Activated naive CD8-positive, alpha-beta T cell treated with anti-CD3 and anti-CD28 coated beads, Interleukin-2, amount 50 U/mL, for 16 hours (primary cell): ENCODE results near the gene LMNB1.

Source experiments
- DNase-seq: peaks from one replicate; pipeline ENCODE4 v3.0.0-alpha.2; 2020; ENCODE audit warnings: low read depth, low spot score

Gene LMNB1

DNA sequence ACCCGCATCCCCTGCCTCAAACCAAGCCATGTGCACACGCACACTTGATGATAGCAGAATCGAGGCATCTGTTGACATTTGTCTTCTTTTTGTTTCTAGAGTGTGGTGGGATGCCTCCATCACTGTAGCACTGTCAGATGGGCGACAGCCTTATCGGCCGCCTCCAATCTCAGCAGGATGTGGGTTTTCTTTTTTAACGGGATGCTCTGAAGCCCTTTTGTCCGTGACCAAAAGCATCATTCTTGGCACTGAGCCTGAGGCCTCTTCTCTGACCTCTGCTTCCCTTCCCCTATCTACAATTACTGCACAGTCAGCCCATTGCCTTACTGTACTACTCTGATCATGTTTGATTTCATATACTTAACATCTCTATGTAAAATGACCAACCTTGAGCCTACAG is 78.3 kb downstream of the LMNB1 start:
- DNase-seq = no peak

DNA sequence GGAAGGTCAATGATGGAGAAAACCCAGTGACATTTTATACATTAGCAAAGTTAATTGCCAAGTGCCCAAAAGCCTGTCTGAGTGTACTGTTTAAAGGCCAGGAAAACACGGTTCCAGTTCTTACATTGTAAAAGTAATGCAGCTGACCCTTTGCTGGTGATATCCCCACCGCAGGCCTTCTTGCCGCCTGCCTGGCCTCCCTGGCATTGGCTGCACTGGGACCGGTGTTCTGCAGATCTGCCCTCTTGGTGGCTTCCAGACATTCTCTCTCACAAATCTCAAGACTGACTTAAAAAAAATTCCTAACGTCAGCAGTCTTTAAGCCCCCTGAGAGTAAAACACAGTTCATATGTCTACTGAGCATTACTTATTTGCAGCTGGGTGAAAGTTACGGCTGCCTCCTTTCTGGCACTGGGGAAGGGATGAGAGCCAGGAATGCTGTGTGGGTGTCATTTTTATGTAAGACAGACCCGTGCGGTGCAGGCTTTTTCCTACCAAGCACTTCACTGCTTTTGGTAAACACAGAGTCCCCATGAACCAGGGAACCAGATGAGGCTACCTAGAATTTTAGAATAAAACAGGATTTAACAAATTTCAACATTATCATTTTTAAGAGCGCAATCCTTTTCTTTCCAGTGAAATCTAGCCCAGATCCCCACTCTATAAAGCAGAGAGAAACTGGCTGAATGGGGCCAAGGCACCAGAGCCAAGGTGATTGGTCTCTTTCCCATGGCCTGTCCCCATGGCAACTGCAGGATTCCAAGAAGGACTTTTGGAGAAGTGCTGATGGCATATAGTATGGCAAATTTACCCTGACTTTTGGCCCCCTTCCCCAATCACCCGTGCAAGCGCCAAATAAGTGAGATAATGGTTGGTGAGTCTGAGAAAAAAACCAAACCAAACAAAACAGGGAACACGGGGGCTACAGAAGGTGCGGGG is 80.8 kb downstream of the LMNB1 start:
- DNase-seq = no peak

DNA sequence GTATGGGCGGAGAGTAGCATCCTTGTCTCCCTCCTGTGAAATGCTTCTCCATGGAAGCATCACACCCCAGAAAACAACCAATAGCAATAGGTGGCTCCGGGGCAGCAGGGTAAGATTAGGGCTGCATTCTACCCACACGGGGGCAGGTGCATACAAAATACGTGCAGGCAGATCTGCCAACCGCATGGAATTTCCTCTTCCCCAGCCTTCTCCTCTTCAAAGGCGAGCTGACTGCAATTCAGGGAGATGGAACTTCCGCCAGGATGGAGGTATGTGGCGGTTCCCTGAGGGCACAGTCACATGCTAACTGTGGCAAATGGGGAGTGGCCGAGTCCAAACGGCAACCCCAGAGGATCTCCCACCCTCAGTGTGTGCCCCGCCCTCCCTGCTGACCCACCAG is 81.5 kb downstream of the LMNB1 start:
- DNase-seq = no peak

DNA sequence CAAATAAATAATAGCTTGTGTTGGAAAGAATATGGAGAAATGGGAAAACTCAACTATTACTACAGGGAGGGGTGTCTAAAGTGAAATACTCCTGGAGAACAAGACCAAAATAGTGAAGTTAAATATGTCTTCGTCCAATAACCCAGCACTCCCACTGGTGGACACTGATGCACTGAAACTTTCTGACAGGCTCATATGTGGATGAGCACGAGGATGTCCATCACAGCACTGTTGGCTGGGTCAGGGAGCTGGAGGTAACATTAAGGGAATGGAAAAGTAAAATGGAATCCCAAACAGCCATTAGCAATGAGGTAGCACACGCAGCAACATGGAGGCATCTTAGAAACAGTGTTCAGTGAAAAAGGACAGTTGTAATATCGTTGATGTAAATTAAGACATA is 86.5 kb downstream of the LMNB1 start:
- no peak for DNase-seq

DNA sequence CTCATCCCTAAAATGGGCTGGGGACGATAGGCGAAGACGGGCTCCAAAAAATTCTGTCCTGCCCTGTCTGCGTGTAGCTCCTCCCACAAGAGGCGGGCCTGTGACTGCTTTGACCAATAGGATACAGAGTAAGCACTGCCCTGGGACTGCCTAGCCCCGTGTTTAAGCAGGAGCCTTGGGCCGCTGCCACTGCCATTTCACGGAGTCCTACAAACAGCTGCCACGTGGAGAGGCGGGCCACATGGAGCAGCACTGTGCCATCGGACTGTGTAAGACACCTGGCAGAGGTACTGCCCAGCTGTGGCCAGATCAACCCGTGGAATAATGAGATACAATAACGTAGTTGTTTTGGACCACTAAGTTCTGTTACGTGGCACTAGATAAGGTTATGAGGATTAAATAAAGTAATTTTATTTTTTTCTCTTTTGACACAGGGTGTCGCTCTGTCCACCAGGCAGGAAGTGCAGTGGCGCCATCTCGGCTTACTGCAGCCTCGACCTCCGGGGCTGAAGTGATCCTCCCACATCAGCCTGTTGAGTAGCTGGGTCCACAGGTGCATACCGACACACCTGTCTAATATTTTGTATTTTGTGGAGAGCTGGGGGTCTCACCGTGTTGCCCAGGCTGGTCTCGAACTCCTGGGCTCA is 87.2 kb downstream of the LMNB1 start:
- DNase-seq = no peak

DNA sequence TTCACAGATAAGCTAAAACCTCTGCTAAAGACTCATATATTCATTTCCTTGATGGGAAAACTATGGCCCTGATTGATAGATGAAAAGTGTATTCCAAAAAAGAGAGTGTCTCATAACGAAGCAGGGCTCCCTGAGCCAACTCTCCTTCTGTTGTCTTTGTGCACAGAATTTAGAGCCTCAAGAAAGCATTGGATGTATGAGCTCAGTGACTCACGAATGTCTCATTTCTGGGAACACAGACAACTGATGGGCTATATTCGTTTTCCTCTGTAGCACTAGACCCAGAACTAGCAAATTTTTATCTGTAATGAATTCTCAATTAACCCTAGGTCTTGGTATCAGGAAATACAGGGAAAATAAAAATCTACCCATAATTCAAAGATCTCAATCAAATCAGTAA is 88.4 kb downstream of the LMNB1 start:
- DNase-seq = no peak

DNA sequence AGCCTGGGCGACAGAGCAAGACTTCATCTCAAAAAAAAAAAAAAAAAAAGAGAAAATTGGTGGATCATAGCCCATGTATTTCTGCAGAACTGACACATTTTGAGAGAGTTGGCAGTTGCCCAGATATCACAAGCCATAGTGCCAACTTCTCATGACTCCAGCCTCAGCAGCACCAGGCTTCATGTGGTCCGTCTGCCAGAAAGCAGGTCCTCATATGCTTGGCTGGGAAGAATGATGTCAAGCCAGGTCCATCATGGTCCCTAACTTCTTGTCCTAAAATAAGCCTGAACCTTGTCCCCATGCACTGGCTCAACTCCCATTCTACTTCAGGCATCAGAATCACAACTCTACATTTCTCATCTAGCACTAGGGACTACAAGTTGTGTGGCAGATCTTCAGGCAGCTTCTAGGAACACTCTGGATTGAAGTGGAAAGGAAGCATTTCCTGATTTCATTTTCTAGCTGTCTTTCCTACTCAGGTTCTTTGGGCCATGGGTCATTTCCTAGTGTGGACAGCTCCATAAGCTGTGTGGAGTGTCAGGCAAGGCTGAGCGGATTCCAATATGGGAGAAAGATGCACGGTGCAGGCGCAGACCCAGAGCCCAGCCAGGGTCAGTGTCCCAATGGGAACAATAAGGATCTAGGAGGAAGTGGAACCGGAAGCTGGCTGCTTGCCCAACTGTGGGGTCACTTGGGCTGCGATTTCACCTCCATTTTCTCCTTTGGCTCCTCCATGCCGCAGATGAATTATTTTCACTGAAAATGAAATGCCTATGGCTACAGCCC is 90.1 kb downstream of the LMNB1 start:
- DNase-seq = no peak

DNA sequence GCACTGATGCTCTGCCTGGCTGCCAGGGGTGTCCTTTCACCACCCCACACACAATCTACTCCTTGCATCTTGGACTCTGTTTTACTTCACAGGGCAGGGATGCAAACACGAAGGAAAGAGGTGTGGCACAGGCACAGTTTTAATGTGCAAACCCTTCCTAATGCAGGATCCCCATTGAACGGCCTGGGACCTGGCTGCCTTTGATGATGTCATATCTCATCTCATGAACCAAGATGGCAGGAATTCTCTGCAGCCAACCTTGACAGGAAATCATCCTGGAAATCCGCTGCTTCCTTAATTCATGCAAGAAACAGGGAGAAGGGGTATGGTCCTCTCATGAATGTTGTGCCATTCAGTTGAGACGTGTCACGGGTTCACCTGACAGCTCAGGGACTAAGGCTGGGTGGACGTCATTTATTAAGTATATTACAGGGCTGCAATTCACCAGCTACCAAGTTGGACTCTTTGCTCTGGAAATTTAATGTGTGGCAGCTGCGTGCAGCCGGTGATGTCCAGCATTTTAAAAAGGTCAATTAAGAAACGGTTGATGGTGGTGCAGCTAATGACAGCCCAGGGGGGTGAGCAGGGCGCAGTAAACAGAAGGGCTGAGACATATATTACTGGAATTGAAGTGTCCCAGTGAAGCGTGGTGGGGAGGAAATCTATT is 91.5 kb downstream of the LMNB1 start:
- no peak for DNase-seq

DNA sequence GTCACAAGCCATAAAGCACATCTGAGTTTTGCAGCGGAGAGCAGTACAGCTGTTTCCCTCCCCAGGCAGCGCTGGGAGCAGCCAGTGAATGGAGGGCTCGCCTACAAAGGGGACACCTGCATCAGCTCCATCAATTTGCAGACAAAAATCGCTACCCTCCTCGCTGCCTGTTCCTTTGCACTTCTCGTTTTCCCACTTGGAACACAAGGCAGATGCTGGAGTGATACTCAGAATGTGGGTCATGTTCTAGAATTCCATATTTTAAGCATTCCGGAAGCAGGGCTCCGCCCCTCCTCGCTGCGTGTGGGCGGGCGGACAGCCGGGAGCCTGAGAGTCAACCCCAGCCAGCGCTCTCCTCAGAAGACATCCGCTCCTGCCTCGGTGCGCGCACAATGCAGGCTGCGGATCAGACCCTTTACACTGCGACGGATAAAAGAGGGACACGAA is 92.1 kb downstream of the LMNB1 start:
- no peak for DNase-seq

DNA sequence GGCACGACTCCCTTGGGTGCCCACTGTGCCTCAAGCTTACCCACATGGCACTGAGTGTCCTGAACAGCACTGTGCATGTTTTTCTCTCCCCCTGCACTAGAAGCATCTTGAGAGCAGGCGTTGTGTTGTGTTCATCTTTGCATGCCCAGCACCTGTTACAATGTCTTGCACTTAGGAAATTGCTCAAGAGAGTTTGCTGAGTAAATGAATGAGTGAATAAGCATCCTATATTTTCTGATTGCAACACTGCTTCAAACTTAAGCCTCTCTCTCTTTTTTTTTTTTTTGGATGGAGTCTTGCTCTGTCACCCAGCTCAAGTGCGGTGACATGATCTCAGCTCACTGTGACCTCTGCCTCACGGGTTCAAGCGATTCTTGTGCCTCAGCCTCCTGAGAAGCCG is 94.5 kb downstream of the LMNB1 start:
- DNase-seq = no peak

DNA sequence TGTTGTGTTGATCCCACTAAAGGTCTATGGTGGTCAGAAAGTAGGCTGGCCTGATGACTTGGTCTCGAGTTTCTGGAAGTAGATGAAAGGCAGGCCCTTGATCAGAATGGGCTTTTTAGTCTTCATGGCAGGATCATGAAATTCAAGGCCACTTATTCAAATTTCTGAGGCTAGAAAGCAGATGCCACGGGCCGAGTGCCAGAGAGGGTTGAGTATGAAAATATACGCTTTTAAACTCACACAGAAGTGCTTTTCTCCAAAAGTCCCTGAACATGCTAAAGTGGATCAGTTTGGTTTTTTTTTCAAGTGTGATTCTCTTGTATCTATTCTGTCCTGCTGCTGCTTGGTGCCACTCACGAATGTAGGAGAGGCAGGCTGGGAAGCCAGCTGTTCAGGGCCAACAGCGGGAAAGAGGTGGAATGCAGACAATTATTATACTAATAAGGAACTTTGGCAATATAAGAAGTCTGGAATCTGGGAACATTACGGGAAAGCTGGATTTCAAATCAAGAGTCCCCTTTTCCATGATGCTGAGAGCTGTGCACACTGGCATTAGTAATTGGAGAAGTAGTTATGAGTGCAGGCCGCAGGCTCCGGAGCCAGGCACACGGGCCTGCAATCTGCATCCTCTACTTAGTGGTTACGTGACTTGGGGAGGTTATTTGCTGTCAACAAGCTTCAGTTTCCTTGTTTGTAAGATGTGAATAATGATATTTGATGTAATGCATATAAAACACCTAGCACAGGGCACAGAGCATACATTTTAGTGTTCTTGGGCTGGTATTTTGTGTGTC is 95.8 kb downstream of the LMNB1 start:
- no peak for DNase-seq

DNA sequence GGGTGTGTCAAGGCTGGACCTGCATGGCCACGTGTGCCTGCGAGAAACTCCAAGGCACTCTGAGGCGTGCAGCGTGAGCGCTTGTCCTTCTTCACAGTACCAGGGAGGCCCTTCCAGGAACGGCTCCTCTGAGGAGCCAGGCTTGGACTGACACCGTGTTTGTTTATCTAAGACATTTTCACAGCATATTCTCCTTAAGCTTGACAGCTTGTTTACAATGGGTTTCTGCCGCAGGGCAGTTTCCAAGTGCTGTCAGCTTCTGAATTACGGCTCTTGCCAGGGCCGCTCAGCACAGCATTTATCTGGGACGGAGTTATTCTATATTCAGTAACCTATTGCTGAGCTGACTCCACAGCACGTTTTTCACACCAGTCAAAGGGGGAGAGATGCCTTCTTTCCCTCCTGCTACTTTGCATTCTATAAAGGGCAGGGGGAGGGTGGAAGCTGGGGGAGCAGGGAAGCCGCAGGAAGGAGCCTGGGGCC is 98.4 kb downstream of the LMNB1 start:
- DNase-seq = no peak

DNA sequence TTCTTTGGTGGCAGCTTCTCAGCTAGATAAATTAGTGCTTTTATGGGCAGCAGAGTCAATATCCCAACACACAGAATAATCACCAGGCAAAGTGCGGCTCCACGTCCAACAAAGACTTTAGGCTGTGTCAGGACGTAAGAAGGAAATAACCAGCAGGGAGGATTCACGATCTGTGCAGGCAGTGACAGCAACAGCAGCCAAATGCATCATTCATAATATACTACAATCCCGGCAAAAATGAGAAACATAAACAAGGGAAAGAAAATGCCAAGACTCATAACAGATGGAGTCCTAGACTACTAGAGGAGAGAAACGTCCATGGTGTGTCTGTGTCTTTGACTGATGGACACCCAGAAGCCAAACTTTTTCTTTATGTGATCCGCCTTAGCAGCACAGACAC is 100.7 kb downstream of the LMNB1 start:
- DNase-seq = no peak

DNA sequence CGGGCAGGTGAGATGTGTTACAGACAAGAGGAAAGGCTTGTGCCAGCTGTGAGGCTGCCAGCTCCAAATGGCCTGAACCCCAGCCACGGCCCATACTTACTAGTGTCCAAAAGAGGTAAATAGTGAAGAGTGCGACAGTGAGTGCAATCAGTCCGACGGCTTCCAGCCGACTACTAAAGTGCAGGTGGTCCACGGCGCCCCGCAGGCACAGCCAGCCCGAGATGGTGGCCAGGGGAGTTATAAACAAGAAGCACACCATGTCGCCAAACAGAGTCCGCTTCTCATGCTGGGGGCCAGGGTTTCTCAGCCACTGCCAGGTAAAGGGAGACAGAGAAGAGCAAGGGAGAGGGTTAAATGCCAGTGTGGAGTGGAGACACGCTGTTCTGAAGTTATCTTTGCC is 101.1 kb downstream of the LMNB1 start:
- no peak for DNase-seq

DNA sequence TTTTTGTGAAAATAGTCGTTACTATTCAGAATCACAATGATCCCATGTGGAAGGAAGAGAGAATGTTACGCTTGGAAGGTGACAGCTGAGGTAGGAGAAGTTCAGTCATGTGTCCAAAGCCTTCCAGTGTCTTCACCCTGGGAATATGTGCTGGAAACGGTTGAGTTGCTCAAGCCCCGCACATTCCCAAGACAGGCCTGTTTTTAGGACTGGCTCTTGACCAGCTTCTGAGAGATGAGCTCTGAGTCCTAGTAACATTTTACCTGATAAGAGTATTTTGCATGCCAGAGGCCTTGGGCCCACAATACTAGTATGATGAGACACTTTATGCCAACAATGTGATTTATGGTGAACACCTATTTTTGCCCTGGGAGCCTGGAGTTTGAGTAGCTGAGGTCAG is 101.7 kb downstream of the LMNB1 start:
- DNase-seq = no peak

DNA sequence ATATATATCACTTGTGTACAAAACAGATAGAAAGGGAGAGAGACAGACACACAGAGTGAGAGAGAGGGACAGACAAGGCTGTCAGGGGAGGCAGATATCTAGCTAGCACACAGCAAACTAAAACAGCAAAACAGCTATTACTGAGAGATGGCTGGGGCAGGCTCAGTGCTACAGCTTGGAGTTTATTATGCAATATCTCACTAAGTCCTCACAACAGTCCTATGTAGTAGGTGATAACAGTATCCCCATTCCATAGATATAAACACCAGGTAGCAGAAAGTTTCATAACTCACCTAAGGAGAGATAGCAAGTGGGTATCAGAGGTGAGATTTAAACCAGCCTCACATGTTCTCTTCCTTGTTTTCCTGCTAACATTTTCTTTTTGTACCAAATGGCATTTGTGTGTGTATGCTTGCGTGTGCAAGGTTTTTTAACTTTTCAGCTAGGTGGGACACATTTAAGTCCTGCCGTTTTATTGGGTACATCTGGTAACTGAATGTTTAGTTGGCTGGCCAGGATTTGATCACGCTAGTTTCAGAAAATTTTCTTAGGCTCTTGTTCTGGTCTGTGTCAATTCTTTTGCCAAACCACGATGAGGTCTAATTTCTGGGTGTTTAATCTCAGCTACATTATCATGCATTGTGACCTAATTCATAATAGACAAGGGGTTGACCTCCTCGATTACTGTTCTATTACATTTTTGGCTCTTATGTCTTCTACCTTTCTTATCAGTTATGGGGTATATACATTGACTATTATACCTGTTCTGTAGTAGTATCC is 105.1 kb downstream of the LMNB1 start:
- no peak for DNase-seq

DNA sequence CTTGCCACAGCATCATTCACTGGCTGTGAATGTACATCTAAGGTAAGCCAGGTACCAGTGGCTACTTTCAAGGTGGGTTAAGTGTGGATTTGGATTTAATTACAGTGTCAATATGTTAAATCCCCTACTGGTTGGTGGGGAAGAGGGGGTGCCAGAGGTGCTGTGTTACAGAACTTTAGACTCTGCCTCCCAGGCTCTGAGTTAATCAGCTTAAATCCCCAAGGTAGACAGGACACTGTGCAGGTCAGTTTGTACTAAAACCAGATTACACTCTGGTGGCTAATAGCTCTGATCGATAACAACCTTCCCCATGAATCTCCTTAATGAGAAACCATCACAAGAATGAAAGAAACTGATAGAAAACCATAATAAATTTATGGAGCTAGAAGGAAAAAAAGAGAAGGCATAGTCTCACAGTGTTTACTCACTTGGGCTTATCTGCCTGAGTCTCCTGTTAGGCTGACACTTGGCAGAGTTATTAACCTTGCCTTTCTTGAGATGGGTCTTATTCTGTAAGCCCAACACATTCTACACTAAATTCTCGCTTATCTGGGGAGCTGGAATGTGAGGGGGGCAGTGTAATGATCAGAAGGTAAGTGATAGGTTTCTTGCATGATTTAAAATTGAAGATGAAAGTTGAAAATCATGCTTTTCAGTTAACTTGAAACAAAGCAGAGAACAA is 106.8 kb downstream of the LMNB1 start:
- no peak for DNase-seq

DNA sequence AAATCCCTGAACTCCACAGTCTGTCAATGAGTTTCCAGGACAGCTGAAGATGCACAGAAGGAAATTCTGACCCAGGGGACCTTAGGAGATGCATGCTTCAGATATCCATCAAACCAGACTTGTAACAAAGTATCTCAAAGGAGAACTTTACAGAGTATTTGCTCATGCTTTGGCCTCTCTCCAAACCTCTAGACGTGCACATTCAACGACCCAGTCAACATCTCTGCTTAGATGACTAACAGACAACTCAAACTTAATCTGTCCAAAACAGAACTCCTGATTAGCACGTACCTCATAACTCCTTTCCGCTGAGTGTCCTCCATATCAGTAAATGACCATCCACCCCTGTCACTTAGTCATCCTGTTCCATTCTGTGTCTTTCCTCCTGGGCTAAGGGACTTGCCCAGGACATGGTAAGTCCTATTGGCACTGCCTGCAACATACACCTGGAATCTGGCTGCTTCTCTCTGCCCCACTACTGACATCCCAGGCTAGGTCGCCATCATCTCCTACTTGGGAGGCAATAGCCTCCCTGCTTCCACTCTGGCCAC is 107.4 kb downstream of the LMNB1 start:
- no peak for DNase-seq
